Stimulated activated memory B cell treated with anti-CD40 and anti-IgM and Interleukin-4, amounts not matched to agents 10 μg/mL and 1 μg/mL and 100 μg/mL, for 72 hours (primary cell): ENCODE results near the gene OR5AC2.

Experiments used
- ATAC-seq: fragments of 150-1000 bp; cut with Tn5 transposase; 2 replicates; pipeline ENCODE4 v1.10.0; 2021
- H3K27ac Mint-ChIP-seq: one replicate; pipeline ENCODE4 v1.8.0; 2022; ENCODE audit warnings: mild to moderate bottlenecking, mixed read lengths
- H3K27me3 Mint-ChIP-seq: one replicate; pipeline ENCODE4 v1.8.0; 2022; ENCODE audit warnings: mixed read lengths
- H3K36me3 Mint-ChIP-seq: one replicate; pipeline ENCODE4 v1.8.0; 2022; ENCODE audit warnings: mixed read lengths
- H3K4me1 Mint-ChIP-seq: one replicate; pipeline ENCODE4 v1.8.0; 2022; ENCODE audit warnings: mixed read lengths
- H3K4me3 Mint-ChIP-seq: one replicate; pipeline ENCODE4 v1.8.0; 2022; ENCODE audit warnings: mild to moderate bottlenecking, moderate library complexity, mixed read lengths
- H3K9me3 Mint-ChIP-seq: one replicate; pipeline ENCODE4 v1.8.0; 2022; ENCODE audit warnings: mixed read lengths

Gene OR5AC2

DNA sequence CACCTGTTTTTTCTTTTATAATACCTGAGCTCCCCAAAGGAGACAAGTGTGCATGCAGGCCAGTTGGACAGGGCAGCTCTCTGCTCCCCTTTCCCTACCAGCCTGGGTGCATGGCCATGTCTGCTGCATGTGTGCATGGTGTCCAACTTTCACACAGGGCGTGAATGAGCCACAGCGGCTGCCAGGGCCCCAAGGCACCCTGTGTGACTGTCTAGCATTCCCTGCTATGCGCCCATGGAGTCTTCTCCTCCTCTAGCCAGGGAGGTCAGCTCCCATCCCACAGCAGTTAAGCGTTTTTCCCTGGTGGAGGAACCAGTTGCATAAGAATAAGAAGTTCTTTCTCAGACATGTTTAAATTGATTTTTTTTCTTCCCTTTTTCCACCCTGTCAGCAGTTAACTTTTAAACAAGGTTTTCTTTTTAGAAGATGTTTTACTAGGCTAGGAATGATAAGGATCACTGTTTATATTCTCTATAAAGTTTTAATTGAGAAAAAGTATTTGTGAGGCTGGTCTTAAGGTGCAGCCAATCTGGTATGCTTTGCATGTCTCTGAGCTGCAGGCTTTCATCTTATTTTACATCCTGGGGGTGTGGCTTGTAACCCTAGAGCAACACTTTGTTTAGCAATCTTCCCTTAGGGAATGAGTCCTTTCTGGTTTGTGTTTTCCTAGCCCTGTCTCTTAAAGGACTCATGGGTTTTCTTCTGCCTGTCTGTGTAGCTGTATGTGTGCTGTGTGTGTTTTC, 23.0 kb downstream of the OR5AC2 start:
- H3K36me3 Mint-ChIP-seq, result no peaks in the 10 kb centered on the region
- H3K27me3 Mint-ChIP-seq, result no peaks in the 10 kb centered on the region
- peaks cover 6% of the 10 kb centered on the region for H3K9me3 Mint-ChIP-seq
- H3K4me3 Mint-ChIP-seq, result no peak overlapping the region
- no peaks in the 10 kb centered on the region for H3K4me1 Mint-ChIP-seq
- H3K27ac Mint-ChIP-seq, result no peak overlapping the region
- no peak for ATAC-seq

DNA sequence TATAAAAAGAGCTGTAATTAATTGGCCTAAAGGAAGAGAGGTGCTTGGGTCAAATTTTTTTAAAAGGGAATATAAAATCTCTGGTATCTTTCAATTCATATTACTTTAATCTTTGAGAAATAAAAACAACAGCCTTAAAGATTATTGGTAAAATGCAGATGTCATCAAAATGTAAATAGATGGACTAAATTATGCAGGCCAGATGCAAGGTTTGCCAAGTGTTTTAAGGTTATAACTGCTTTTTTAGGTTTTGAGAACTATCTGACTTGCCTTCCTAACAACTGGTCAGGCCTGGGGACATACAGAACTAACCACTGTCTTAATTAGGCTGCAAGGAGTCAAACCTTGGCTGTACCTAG, 23.6 kb downstream of the OR5AC2 start:
- no peaks in the 10 kb centered on the region for H3K36me3 Mint-ChIP-seq
- no peak overlapping the region for H3K27ac Mint-ChIP-seq
- H3K27me3 Mint-ChIP-seq, result no peaks in the 10 kb centered on the region
- ATAC-seq, result no peak
- H3K4me3 Mint-ChIP-seq, result no peak overlapping the region
- H3K4me1 Mint-ChIP-seq, result no peaks in the 10 kb centered on the region
- H3K9me3 Mint-ChIP-seq, result peaks cover 6% of the 10 kb centered on the region

DNA sequence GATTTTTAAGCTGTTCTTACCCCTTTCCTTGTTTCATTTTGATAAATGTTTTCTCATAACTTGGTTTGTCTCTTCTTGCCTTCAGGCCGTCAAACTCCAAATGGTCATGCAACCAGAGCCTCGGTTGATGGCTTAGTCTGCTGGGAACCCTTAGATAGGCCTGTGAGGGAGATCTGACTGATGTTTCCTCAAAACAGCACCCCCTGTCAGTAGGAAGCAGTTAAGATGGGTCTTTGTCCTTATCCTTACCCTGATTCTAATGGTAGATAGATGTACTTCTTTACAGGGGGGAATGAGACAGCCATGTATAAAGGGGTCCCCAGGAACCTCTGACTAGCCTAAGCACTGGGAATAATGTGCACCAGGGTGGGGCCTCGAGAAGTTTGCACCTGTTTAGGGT, 27.3 kb downstream of the OR5AC2 start:
- no peak for ATAC-seq
- no peaks in the 10 kb centered on the region for H3K36me3 Mint-ChIP-seq
- H3K4me3 Mint-ChIP-seq, result no peak overlapping the region
- H3K9me3 Mint-ChIP-seq, result peaks cover 11% of the 10 kb centered on the region
- H3K4me1 Mint-ChIP-seq, result no peaks in the 10 kb centered on the region
- H3K27ac Mint-ChIP-seq, result no peak overlapping the region
- peaks cover 14% of the 10 kb centered on the region for H3K27me3 Mint-ChIP-seq

- no peak overlapping the region for H3K27ac Mint-ChIP-seq
- H3K36me3 Mint-ChIP-seq, result no peaks in the 10 kb centered on the region
- H3K9me3 Mint-ChIP-seq, result peaks cover 7% of the 10 kb centered on the region
- ATAC-seq, result no peak
- peaks cover 14% of the 10 kb centered on the region for H3K27me3 Mint-ChIP-seq
- no peak overlapping the region for H3K4me3 Mint-ChIP-seq
- no peaks in the 10 kb centered on the region for H3K4me1 Mint-ChIP-seq
Observed at GRCh38 chr3:98115717-98116116, 28.7 kb downstream of the OR5AC2 start.

DNA sequence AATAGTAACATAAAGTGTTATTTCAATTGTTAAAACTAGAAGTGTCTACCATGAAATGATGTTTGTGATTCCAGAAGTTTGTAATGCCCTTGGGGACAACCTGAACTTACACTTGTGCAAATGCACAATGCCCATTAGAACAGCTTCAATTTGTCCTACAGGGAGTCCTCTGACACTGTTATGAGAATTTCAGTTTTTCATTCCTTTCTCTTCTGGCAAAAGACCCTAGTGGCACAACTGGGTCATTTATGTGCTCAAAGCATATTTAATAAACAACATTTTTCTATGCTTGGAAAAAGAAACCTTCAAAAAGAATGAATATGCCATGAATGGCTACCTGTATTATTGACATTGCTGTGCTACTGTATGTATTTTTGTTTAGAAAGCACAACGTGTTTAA, 43.4 kb downstream of the OR5AC2 start, which contains the start of gene OR5H1:
Gene OR5H1, plus strand, starts transcription at position 301 of the 400 bp plus-strand sequence. CDS start 1,977 bp downstream, outside the sequence.
- H3K36me3 Mint-ChIP-seq, result no peaks in the 10 kb centered on the region
- H3K27ac Mint-ChIP-seq, result no peak within 1 kb of the TSS
- no peak within 1 kb of the TSS for H3K4me3 Mint-ChIP-seq
- no peaks in the 10 kb centered on the region for H3K4me1 Mint-ChIP-seq
- peaks cover 3% of the 10 kb centered on the region for H3K9me3 Mint-ChIP-seq
- ATAC-seq, result no peak
- H3K27me3 Mint-ChIP-seq, result no peaks in the 10 kb centered on the region

DNA sequence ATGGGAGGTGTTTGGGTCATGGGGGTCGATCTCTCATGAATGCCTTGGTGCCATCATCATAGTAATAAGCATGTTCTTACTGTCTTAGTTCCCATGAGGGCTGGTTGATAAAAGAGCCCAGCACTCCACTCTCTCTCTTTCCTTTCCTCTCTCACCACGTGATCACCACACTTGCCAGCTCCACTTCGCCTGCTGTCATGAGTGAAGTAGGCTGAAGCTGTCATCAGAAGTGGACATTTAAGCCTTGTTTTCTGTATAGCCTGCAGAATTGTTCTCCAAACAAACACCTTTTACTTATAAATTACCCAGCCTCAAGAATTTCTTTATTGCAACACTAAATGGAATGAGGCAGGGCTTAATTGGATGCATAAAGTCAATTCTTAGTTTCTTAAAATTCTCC, 49.7 kb downstream of the OR5AC2 start:
- Mint-ChIP-seq H3K9me3 (no peaks in the 10 kb centered on the region), H3K27me3 (no peaks in the 10 kb centered on the region), H3K4me3 (no peak overlapping the region), H3K4me1 (no peaks in the 10 kb centered on the region), H3K27ac (no peak overlapping the region), H3K36me3 (no peaks in the 10 kb centered on the region)
- ATAC-seq, result no peak
